DMS53 treated with DMSO at 0.1 percent for 48 hours (cell line): ENCODE results near the gene PRKG2.

Experiments used
- DNase-seq: peaks from one replicate; lab custom pipeline; 2025; ENCODE audit not compliant: unreplicated experiment; lab: John Stamatoyannopoulos, UW

PRKG2 gene

GRCh38 chr4:81096566-81096965 lies 118.5 kb downstream of the PRKG2 start:
- no peak for DNase-seq

- DNase-seq: no peak
Observed at GRCh38 chr4:81095389-81095788, 119.6 kb downstream of the PRKG2 start.

DNA sequence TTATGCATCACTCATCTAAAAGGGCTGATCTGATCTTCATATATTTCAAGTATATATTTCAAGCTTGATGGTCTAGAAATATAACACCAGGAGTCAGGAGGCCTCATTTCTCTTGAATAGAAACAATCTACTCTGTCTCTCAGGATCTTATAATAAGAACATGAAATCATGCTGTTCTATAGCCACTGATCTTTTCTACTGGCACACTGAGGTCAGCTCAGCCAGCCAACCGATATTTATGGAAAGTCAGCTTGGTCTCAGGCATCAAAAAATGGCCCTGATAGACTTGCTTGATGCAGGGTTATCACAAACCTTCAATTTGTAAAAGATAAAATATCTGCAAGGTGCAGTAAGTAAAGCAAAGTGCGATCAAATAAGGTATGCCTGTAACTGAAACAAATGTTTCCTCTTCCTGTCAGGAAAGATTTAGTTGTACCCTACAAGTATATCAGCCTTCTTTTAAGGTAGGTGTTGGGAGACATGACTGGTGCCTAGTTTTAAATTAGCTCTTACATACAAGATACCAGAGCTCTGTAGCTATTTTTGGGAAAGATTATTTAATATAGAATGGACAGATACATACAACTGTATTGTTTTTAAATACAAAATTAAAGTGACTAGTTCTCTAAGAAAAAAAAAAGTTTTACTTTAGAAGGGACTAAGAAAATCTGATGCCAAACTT lies 121.2 kb downstream of the PRKG2 start:
- DNase-seq: no peak

DNA sequence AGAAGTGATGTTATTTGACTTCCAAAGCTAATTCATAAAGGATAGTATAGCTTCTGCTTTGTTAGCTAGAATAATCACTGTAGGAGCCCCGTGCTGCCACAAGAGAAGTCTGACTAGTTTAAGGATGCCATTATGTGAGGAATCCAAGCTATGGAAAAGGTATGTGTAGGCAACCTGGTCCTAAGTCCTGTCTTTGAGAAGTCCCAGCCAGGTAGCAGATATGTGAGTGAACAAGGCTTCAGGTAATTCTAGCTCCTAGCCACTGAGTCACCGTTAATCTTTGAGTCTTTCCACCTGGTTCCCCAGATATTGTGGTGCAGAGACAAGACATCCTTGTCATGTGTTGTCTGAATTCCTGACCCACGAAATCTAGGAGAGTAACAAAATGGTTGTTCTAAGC lies 129.0 kb downstream of the PRKG2 start:
- no peak for DNase-seq

DNA sequence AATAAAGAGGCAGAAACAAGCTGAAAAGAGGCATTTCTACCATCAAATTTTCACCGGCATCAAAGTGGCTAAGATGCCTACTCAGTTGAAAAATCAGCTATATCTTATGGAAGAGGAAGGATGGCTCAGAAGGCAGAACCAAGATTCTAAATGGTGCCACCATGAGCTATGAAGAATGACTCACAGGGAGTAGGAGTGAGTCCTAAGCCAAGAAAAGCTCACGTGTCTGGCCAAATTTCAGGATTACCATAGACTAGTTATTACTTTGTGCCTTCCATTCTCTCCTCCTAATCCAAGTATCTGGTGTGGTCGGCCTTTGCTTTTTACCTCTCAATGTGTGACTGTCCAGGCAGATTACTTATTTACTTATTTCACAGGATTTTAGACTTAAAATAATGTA lies 129.7 kb downstream of the PRKG2 start:
- no peak for DNase-seq

DNA sequence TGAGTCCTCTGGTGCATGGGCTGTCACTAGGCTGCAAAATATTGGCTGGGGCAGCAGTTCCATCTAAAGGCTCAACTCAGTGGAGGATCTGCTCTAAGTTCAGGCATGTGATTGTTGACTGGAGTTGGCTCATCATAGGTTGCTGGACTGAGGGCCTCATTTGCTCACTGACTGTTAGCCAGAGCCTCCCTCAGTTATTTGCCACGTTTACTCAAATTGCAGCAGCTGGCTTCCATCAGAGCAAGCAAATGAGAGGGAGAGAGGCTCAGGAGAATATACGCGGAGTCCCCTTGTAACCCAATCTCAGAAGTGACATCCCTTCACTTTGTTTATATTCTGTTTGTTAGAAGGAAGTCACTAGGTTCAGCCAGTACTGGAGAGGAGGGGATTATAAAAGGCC lies 130.4 kb downstream of the PRKG2 start:
- no peak for DNase-seq

- peak; percentile 61 for DNase-seq
Observed at GRCh38 chr4:81084029-81084428, 131.0 kb downstream of the PRKG2 start.

GRCh38 chr4:81081156-81081555 lies 133.9 kb downstream of the PRKG2 start:
- no peak for DNase-seq

GRCh38 chr4:81071013-81071412 lies 144.0 kb downstream of the PRKG2 start:
- no peak for DNase-seq

GRCh38 chr4:81069706-81070331 lies 145.2 kb downstream of the PRKG2 start:
- DNase-seq: peak; percentile 90

GRCh38 chr4:81065446-81065845 lies 149.6 kb downstream of the PRKG2 start:
- DNase-seq: no peak

GRCh38 chr4:81062001-81062400 lies 153.0 kb downstream of the PRKG2 start:
- no peak for DNase-seq

GRCh38 chr4:81061344-81061730 lies 153.7 kb downstream of the PRKG2 start:
- no peak for DNase-seq

DNA sequence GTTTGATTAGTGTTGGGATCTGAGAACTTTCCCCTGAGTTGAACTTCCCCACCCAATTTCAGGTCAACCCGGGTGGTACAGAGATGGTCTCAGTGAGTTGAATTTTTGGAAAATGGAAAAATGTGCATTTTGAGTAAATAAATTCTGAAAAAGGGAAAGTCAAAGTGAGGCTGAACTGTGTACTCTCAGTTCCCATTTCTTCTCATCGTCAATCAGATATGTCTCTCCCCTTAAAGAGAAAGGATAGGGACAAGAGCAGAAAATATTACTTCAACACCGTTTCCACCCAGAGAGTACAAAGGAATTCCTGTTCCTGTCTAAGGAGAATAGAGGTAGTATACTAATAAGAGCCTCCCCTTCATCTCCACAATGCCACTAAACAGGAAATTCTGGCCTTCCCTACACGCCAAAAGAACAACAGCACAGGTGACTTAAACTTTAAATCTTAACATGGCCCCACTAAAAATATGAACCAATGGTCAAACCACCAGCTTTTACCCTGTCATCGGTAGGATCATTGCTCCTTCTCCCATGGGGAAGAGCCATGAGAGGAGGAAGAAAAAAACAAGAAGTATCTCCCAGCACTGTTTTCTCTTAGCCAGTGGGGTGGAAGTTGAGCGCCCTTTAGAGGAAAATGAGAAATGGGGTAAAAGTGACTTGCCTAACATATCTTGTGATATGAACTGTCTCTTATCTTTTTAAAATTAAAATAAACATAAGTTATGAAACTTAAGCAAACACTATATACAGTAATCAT lies 154.3 kb downstream of the PRKG2 start:
- no peak for DNase-seq

DNA sequence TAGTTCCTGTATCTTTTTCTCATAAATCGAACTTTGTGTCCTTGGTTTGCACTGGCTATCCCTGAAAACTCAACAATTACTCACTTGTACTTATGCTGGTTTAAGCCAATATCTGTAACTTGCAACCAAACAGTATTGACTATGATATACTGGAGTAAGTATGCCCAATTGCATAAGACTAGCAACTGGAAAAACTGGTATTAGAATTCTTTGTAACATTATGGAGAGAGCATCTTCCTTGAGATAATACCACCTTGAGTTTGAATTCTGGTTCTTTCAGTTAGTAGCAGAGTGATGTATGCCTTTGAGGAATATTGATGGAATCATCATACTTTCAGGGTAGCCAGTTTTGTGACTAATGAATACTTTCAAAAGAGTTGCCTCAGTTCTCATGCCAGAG lies 156.4 kb downstream of the PRKG2 start:
- DNase-seq: no peak

GRCh38 chr4:81052119-81053068 lies 162.6 kb downstream of the PRKG2 start:
- DNase-seq: no peak

GRCh38 chr4:81049907-81050306 lies 165.1 kb downstream of the PRKG2 start:
- DNase-seq: no peak

DNA sequence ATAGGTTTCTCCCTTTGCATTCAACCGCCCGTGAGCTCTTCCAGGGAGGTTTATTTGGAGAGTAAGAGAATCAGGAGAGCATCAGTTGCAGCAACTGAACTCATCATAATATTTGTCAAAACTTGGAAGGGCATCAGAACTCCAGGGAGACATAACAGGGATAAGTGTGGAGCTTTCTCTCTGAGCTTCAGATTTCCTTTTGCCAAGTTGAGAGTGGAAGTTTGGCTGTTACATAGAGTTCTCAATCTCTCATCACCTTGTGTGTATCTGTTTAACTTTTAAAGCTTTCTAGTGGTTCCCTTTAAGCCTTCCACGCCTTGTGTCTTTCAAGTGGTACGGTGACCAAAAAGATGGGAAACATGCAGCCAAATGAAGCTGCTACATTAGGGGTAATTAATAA lies 165.7 kb downstream of the PRKG2 start:
- no peak for DNase-seq

- no peak for DNase-seq
Observed at GRCh38 chr4:81042578-81043365, 172.2 kb downstream of the PRKG2 start.

- peak; percentile 46 for DNase-seq
Observed at GRCh38 chr4:81040012-81040659, 174.9 kb downstream of the PRKG2 start.
